ENCODE data around the gene DGKG.

DNA sequence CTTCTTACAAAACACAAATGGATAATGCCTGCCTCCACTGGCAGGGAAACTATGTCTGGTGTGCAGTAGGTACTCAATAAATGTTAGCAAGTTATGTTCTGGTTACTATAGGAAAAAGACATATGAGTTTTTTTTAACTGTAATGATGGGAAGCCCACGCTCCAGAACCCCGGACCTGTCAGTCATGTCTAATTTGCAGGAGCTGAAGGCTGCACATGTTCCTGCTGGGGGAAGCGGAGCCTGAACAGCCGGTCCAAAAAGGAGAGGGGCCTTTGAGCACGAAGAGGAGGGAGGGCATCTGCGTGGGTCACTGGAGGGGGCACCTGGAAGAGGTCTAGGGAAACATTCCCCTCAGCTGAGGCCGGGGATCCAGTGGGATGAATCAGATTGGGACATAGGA is 113.2 kb downstream of the DGKG start:
- TF ChIP-seq TAF1 (IDR thresholded peaks at IDR 0.05; ENCODE audit: low read depth, low read length) (no peak), POLR2A (IDR thresholded peaks at IDR 0.05; ENCODE audit: low read depth, low read length) (no peak), POLR2AphosphoS5 (IDR thresholded peaks at IDR 0.05; ENCODE audit: low read depth, low read length) (no peak), PAX5 (IDR thresholded peaks at IDR 0.05; ENCODE audit: insufficient read depth, low read length, severe bottlenecking) (no peak), POU2F2 (IDR thresholded peaks at IDR 0.05; ENCODE audit: low read depth, low read length) (no peak), SPI1 (IDR thresholded peaks at IDR 0.05; ENCODE audit: low read depth, low read length) (no peak)
